HS-5 (cell line): ENCODE data around the gene SCAP.

ENCODE experiments used
- DNase-seq: peaks from one replicate; pipeline ENCODE4 v3.0.0-alpha.2; 2012; ENCODE audit warnings: low read depth

SCAP gene

GRCh38 chr3:47414161-47414564 is 61.6 kb downstream of the SCAP start:
- no peak for DNase-seq

GRCh38 chr3:47413751-47414150 is 62.0 kb downstream of the SCAP start:
- DNase-seq, result no peak

DNA sequence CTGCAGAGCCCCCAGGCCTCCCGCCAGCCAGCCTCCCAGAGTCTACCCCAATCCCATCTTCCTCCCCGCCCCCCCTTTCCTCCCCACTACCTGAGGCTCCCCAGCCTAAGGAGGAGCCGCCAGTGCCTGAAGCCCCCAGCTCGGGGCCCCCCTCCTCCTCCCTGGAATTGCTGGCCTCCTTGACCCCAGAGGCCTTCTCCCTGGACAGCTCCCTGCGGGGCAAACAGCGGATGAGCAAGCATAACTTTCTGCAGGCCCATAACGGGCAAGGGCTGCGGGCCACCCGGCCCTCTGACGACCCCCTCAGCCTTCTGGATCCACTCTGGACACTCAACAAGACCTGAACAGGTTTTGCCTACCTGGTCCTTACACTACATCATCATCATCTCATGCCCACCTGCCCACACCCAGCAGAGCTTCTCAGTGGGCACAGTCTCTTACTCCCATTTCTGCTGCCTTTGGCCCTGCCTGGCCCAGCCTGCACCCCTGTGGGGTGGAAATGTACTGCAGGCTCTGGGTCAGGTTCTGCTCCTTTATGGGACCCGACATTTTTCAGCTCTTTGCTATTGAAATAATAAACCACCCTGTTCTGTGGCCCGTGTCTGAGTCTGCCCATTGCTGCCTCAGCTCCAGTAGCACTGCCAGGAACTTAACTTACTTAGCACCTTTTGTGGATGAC is 62.8 kb downstream of the SCAP start:
- DNase-seq, result no peak

GRCh38 chr3:47412453-47412756 is 63.3 kb downstream of the SCAP start:
- DNase-seq, result no peak

GRCh38 chr3:47411696-47412452 is 63.9 kb downstream of the SCAP start:
- DNase-seq, result no peak

DNA sequence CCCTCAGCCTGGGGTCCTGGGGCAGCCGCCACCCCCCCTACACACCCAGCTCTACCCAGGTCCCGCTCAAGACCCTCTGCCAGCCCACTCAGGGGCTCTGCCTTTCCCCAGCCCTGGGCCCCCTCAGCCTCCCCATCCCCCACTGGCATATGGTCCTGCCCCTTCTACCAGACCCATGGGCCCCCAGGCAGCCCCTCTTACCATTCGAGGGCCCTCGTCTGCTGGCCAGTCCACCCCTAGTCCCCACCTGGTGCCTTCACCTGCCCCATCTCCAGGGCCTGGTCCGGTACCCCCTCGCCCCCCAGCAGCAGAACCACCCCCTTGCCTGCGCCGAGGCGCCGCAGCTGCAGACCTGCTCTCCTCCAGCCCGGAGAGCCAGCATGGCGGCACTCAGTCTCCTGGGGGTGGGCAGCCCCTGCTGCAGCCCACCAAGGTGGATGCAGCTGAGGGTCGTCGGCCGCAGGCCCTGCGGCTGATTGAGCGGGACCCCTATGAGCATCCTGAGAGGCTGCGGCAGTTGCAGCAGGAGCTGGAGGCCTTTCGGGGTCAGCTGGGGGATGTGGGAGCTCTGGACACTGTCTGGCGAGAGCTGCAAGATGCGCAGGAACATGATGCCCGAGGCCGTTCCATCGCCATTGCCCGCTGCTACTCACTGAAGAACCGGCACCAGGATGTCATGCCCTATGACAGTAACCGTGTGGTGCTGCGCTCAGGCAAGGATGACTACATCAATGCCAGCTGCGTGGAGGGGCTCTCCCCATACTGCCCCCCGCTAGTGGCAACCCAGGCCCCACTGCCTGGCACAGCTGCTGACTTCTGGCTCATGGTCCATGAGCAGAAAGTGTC is 64.7 kb downstream of the SCAP start:
- DNase-seq, result no peak

DNA sequence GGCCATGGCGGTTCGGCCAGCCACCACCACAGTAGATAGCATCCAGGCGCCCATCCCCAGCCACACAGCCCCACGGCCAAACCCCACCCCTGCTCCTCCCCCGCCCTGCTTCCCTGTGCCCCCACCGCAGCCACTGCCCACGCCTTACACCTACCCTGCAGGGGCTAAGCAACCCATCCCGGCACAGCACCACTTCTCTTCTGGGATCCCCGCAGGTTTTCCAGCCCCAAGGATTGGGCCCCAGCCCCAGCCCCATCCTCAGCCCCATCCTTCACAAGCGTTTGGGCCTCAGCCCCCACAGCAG is 65.4 kb downstream of the SCAP start:
- no peak for DNase-seq

GRCh38 chr3:47409688-47410416 is 65.9 kb downstream of the SCAP start:
- DNase-seq, result no peak

DNA sequence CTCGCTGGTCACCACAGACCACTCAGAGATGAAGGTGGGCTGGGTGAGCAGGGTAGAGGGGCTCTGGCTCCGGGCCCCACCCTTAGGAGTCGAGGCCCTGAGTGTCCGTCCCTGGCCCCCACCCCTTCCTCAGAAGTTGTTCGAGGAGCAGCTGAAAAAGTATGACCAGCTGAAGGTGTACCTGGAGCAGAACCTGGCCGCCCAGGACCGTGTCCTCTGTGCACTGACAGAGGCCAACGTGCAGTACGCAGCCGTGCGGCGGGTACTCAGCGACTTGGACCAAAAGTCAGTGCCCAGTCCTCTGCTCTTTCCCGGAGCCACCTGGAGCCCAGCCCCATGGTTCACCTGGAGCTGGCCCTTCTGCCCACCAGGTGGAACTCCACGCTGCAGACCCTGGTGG is 66.5 kb downstream of the SCAP start:
- DNase-seq, result no peak

- no peak for DNase-seq
These were observed 66.9 kb downstream of the SCAP start for GRCh38 chr3:47408839-47409229.

DNA sequence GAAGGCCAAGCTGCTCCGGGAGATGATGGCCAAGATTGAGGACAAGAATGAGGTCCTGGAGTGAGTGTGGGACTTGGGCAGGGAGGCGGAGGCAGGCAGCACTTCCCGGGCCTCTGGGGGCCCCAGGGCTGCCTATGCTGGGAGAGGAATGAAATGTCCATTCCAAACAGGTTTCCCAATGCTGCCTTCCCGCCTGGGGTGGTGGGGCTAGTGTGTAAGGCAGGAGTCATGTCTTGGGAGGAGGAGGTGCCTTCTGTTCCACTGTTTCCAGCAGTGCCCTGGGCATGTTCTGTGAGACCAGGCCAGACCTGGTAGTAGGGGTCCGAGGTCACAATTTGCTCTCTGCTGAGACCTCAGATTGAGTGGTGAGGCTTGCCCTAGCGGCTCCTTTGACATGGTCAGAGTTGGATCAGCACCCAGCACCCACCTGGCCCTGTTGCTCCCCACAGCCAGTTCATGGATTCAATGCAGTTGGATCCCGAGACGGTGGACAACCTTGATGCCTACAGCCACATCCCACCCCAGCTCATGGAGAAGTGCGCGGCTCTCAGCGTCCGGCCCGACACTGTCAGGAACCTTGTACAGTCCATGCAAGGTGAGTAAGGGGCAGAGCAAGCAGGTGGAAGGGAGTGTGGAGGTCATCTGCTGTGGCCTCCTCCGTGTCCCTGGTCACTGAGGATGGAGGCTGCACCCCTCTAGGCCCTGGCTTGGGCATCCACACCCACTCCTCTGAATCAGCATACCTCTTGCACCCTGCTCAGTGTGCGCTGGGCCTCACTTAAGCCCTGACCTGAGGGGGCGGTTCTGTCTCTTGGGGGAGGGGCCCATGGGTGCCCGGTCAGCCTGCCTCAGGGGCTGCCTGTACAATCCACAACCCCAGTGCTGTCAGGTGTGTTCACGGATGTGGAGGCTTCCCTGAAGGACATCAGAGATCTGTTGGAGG is 67.6 kb downstream of the SCAP start:
- DNase-seq, result no peak

DNA sequence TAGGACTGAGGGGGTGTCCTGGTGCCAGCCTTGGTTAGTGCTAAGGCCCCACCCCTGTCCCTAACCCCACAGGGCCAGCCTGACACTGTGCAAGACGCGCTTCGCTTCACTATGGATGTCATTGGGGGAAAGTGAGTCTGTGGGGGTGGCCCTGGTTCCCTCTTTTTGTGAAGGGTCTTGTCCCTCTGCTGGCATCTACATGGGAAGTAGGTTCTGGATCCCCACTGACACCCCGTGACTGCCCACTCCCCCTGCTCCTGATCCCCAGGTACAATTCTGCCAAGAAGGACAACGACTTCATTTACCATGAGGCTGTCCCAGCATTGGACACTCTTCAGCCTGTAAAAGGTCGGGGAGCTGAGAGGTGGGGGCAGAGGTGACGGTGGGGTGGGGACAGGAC is 68.5 kb downstream of the SCAP start:
- DNase-seq, result no peak

GRCh38 chr3:47406762-47407149 is 69.0 kb downstream of the SCAP start:
- no peak for DNase-seq

- no peak for DNase-seq
These were observed 69.7 kb downstream of the SCAP start for GRCh38 chr3:47405820-47406761.

- no peak for DNase-seq
These were observed 70.6 kb downstream of the SCAP start for GRCh38 chr3:47404955-47405790.

DNA sequence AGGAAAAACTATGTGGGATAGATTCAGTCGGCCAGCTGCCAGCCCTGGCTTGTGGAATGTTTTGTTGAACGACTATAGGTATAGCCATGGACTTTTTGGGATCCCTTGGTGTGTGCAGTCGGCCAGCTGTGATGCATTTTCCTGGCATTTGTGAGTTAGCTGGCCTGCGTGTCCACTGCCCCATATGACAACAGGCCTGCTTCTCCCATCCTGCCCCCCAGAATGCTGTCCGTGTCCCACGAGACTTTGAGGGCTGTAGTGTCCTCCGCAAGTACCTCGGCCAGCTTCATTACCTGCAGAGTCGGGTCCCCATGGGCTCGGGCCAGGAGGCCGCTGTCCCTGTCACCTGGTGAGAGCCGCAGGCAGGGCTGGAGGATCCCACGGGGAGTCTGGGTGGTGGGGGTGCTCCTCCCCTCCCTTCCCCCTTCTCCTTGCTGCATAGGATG is 71.3 kb downstream of the SCAP start:
- DNase-seq, result no peak

GRCh38 chr3:47399531-47400270 is 76.0 kb downstream of the SCAP start:
- no peak for DNase-seq

DNA sequence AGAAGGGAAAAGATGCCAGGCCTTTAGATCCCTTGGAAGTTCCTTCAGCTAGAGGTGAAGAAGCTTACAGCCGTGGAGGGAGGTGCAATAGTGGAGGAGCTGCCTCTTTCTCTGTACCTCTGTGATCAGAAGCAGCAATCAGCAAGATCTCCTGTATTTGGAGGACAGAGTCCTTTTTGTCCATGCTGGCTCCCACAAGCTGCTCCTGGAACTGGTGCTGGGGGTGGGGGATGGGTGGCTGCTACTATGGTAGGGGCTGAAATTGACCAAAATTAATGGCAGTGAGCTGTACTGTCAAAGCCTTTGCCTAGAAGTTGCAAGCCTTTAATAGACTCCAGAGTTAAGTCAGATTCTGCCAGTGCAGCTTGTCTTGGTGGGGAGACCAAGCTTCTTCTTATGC is 76.7 kb downstream of the SCAP start:
- no peak for DNase-seq

DNA sequence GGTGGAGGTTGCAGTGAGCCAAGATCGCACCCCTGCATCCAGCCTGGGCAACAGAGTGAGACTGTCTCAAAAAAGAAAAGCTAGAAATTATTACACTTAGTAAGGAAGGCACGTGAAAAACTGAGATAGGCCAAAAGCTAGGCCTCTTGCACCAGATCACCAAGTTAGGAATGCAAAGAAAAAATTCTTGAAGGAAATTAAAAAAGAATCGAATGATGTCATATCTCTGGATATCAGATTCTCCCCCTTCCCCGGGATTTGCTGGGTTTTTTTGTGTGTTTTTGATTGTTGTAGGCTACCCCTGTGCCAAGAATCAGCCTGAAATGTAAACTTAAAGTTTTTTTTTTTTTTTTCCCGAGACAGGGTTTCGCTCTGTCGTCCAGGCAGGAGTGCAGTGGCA is 77.5 kb downstream of the SCAP start:
- no peak for DNase-seq
